Measurements from ENCODE around the gene CTXN1. TPM values are rescaled to one million over a fixed set of nuclear protein-coding genes. Genes with fewer than 3 reads are reported as not detected.

Gene CTXN1
- total and polyA plus RNA-seq, 4 donors: 4.3 to 182 (median 87.7) TPM

DNA sequence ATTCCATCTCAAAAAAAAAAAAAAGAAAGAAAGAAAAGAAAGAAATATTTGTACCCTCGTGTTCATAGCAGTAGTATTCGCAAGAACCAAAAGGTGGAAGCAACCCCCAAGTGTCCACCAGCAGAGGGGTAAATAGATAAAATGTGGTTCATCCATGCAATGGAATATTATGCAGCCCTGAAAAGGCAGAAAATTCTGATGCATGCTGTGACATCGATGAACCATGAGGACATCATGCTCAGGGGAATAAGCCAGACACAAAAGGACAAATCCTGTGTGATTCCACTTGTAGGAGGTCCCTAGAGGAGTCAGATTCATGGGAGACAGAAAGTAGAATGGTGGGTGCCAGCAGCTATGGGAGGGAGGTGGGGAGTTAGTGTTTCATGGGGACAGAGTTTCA, 44.0 kb downstream of the CTXN1 start:
- 94% methylated on average over 3 of the region's 3 CpGs for whole genome bisulfite sequencing (ENCODE audit: insufficient coverage)
- no peaks in the 10 kb centered on the region for H3K4me1 ChIP-seq (ENCODE audit: control insufficient read depth, insufficient read depth, low read length)
- H3K27me3 ChIP-seq (ENCODE audit: control insufficient read depth, insufficient read depth, low read length): no peaks in the 10 kb centered on the region
- no peaks in the 10 kb centered on the region for H3K36me3 ChIP-seq (ENCODE audit: control insufficient read depth, insufficient read depth, low read length)
- no peak overlapping the region for H3K27ac ChIP-seq (ENCODE audit: low read depth, low read length)
- no peak for DNase-seq (ENCODE audit: low read depth in 4 of 6, low spot score in 6 of 6)
- H3K9me3 ChIP-seq (ENCODE audit: control insufficient read depth, insufficient read depth, low read length): no peaks in the 10 kb centered on the region
- H3K4me3 ChIP-seq (ENCODE audit: low read depth, low read length): no peak overlapping the region

DNA sequence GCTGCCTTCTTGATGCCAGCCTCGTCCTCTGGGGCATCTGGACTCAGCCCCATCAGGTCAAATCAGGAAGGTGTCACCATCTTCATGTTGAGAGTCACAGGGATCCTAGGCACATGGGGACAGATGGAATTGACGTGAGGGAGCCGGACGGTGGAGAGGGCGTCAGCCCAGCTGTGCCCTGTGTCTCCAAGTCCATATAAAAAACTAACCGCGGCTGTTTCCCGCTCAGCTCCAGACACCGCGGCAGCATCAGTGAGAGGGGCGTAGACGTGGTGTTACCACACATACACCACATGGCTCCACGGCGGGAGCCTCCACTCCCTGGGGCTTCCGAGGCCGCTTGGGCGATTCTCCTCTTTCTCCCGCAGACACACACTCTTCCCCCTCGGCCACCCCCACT, 46.1 kb downstream of the CTXN1 start:
- 78% methylated on average over 8 of the region's 19 CpGs for WGBS (ENCODE audit: insufficient coverage)
- Histone ChIP-seq H3K4me1 (ENCODE audit: control insufficient read depth, insufficient read depth, low read length) (peaks cover 2% of the 10 kb centered on the region), H3K4me3 (ENCODE audit: low read depth, low read length) (no peak overlapping the region), H3K27ac (ENCODE audit: low read depth, low read length) (no peak overlapping the region), H3K27me3 (ENCODE audit: control insufficient read depth, insufficient read depth, low read length) (no peaks in the 10 kb centered on the region), H3K36me3 (ENCODE audit: control insufficient read depth, insufficient read depth, low read length) (no peaks in the 10 kb centered on the region), H3K9me3 (ENCODE audit: control insufficient read depth, insufficient read depth, low read length) (no peaks in the 10 kb centered on the region)
- DNase-seq (ENCODE audit: low read depth in 4 of 6, low spot score in 6 of 6): no peak

DNA sequence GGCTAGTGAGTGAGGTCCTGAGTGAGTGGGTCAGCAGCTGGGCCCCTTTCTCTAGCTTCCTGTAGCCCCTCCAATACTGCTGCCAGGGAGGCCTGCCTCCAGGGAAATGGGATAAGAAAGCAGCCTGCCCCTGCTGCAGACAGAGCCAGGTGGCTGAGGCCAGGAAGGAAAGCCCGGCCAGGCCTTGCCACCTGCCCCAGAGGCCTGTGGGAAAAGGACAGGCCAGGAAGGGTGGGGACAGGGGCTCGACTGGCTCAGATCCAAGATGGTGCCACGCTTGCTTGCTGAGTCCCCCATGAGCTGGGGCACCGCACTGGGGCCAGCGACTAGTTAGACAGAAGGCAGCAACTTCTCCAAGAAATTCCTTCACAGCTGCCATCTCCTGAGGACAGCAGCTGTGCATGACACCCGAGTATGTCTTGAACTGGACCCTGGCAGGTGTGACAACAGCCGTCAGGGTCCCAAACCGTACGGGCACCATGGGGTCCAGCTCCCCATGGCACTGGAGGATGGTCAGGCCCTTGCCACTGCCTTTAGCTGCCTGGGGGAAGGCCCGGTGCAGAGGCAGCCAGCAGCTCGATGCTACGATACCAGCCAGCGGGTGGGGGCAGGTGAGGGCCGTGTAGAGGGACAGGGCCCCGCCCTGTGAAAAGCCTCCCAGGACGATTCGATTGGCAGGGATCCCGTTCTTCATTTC, 46.7 kb downstream of the CTXN1 start:
- no peak overlapping the region for H3K27ac ChIP-seq (ENCODE audit: low read depth, low read length)
- H3K4me1 ChIP-seq (ENCODE audit: control insufficient read depth, insufficient read depth, low read length): peaks cover 8% of the 10 kb centered on the region
- DNase-seq (ENCODE audit: low read depth in 4 of 6, low spot score in 6 of 6): no peak
- no peaks in the 10 kb centered on the region for H3K27me3 ChIP-seq (ENCODE audit: control insufficient read depth, insufficient read depth, low read length)
- H3K36me3 ChIP-seq (ENCODE audit: control insufficient read depth, insufficient read depth, low read length): no peaks in the 10 kb centered on the region
- no peaks in the 10 kb centered on the region for H3K9me3 ChIP-seq (ENCODE audit: control insufficient read depth, insufficient read depth, low read length)
- no peak overlapping the region for H3K4me3 ChIP-seq (ENCODE audit: low read depth, low read length)
- 80% methylated on average over 17 of the region's 18 CpGs for WGBS (ENCODE audit: insufficient coverage)

DNA sequence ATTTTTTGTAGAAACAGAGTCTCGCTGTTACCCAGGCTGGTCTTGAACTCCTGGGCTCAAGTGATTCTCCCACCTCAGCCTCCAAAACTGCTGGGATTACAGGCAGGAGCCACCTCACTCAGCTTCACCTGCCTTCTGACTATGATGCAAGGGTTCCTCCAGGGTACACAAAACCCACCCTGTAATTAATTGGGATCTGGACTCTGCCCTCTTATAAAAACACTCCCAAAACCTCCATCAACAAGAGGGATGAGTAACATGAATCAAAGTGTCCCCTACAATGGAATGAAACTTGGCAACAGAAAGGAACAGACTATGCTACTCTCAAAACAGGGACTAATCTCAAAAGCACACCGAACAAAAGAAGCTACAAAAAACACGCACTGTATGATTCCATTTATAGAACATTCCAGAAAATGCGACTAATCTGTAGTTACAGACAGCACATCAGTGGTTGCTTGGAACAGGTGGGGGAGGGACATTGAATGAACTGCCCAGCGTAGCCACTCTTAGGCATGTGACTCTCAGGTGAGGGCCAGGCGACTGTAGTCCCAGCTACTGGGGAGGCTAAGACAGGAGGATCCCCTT, 48.6 kb downstream of the CTXN1 start:
- Histone ChIP-seq H3K36me3 (ENCODE audit: control insufficient read depth, insufficient read depth, low read length) (peaks cover 10% of the 10 kb centered on the region), H3K27me3 (ENCODE audit: control insufficient read depth, insufficient read depth, low read length) (peaks cover 6% of the 10 kb centered on the region), H3K27ac (ENCODE audit: low read depth, low read length) (no peak overlapping the region), H3K4me1 (ENCODE audit: control insufficient read depth, insufficient read depth, low read length) (peaks cover 24% of the 10 kb centered on the region), H3K4me3 (ENCODE audit: low read depth, low read length) (no peak overlapping the region), H3K9me3 (ENCODE audit: control insufficient read depth, insufficient read depth, low read length) (no peaks in the 10 kb centered on the region)
- no peak for DNase-seq (ENCODE audit: low read depth in 4 of 6, low spot score in 6 of 6)
- WGBS (ENCODE audit: insufficient coverage): 100% methylated on average over 3 of the region's 6 CpGs

- H3K4me1 ChIP-seq (ENCODE audit: control insufficient read depth, insufficient read depth, low read length): peaks cover 44% of the 10 kb centered on the region
- 51% methylated on average over 8 of the region's 12 CpGs for WGBS (ENCODE audit: insufficient coverage)
These were observed 51.0 kb downstream of the CTXN1 start for GRCh38 chr19:7874897-7875273.

More at GRCh38 chr19:7874897-7875273, 51.0 kb downstream of the CTXN1 start:
- H3K27me3 ChIP-seq (ENCODE audit: control insufficient read depth, insufficient read depth, low read length): peaks cover 6% of the 10 kb centered on the region
- no peak for DNase-seq (ENCODE audit: low read depth in 4 of 6, low spot score in 6 of 6)
- H3K36me3 ChIP-seq (ENCODE audit: control insufficient read depth, insufficient read depth, low read length): peaks cover 29% of the 10 kb centered on the region
- no peaks in the 10 kb centered on the region for H3K9me3 ChIP-seq (ENCODE audit: control insufficient read depth, insufficient read depth, low read length)
- H3K27ac ChIP-seq (ENCODE audit: low read depth, low read length): no peak overlapping the region
- H3K4me3 ChIP-seq (ENCODE audit: low read depth, low read length): peak overlapping the region; percentile 52

Other genes starting within 250 kb of the CTXN1 start
- 1 to 10 TPM in 1 of 2 donors, not detected in 1; 1.7 TPM for gene MCEMP1, start 249.0 kb downstream of the CTXN1 start, total RNA-seq
- gene MCEMP1, start 249.0 kb downstream of the CTXN1 start, polyA plus RNA-seq (ENCODE audit: insufficient read length in 2 of 2): under 1 TPM in 1 of 2 donors, not detected in 1; 0.41 TPM
- 100 to 1,000 TPM in 1 of 2 donors, 10 to 100 TPM in 1; 24.5 to 165 TPM for gene TRAPPC5, start 245.3 kb downstream of the CTXN1 start, total RNA-seq
- gene TRAPPC5, start 245.3 kb downstream of the CTXN1 start, polyA plus RNA-seq (ENCODE audit: insufficient read length in 2 of 2): 10 to 100 TPM; 95.8 to 98.4 TPM
- under 1 TPM; 0.50 to 0.59 TPM for gene FCER2, start 224.0 kb downstream of the CTXN1 start, total RNA-seq
- gene FCER2, start 224.0 kb downstream of the CTXN1 start, polyA plus RNA-seq (ENCODE audit: insufficient read length in 2 of 2): under 1 TPM in 1 of 2 donors, not detected in 1; 0.27 TPM
- gene CLEC4G, start 194.0 kb downstream of the CTXN1 start, total RNA-seq: under 1 TPM; 0.17 to 0.50 TPM
- gene CLEC4G, start 194.0 kb downstream of the CTXN1 start, polyA plus RNA-seq (ENCODE audit: insufficient read length in 2 of 2): 1 to 10 TPM; 1.5 to 2.1 TPM
- 1 to 10 TPM; 1.9 to 2.5 TPM for gene CD209, start 178.6 kb downstream of the CTXN1 start, total RNA-seq
- gene CD209, start 178.6 kb downstream of the CTXN1 start, polyA plus RNA-seq (ENCODE audit: insufficient read length in 2 of 2): under 1 TPM; 0.24 to 0.95 TPM
- 1 to 10 TPM in 1 of 2 donors, under 1 TPM in 1; 0.33 to 1.8 TPM for gene CLEC4M, start 162.9 kb downstream of the CTXN1 start, total RNA-seq
- gene CLEC4M, start 162.9 kb downstream of the CTXN1 start, polyA plus RNA-seq (ENCODE audit: insufficient read length in 2 of 2): 1 to 10 TPM in 1 of 2 donors, under 1 TPM in 1; 0.67 to 1.2 TPM
- 10 to 100 TPM; 28.4 to 36.1 TPM for gene EVI5L, start 95.9 kb downstream of the CTXN1 start, total RNA-seq
- 100 to 1,000 TPM in 1 of 2 donors, 10 to 100 TPM in 1; 99.5 to 110 TPM for gene EVI5L, start 95.9 kb downstream of the CTXN1 start, polyA plus RNA-seq (ENCODE audit: insufficient read length in 2 of 2)
- gene PRR36, start 51.7 kb downstream of the CTXN1 start, total RNA-seq: 1 to 10 TPM; 1.9 to 2.4 TPM
- 10 to 100 TPM; 59.4 to 59.7 TPM for gene PRR36, start 51.7 kb downstream of the CTXN1 start, polyA plus RNA-seq (ENCODE audit: insufficient read length in 2 of 2)
- under 1 TPM; 0.40 to 0.66 TPM for gene LRRC8E, start 37.6 kb downstream of the CTXN1 start, total RNA-seq
- under 1 TPM in 1 of 2 donors, not detected in 1; 0.77 TPM for gene LRRC8E, start 37.6 kb downstream of the CTXN1 start, polyA plus RNA-seq (ENCODE audit: insufficient read length in 2 of 2)
- 10 to 100 TPM in 1 of 2 donors, 1 to 10 TPM in 1; 8.1 to 12.7 TPM for gene MAP2K7, start 22.3 kb downstream of the CTXN1 start, total RNA-seq
- gene MAP2K7, start 22.3 kb downstream of the CTXN1 start, polyA plus RNA-seq (ENCODE audit: insufficient read length in 2 of 2): 10 to 100 TPM; 30.6 to 36.8 TPM
- 1 to 10 TPM in 1 of 2 donors, under 1 TPM in 1; 0.59 to 1.5 TPM for gene TGFBR3L, start 11.3 kb downstream of the CTXN1 start, total RNA-seq
- 1 to 10 TPM; 4.3 to 6.1 TPM for gene TGFBR3L, start 11.3 kb downstream of the CTXN1 start, polyA plus RNA-seq (ENCODE audit: insufficient read length in 2 of 2)
- 10 to 100 TPM in 1 of 2 donors, 1 to 10 TPM in 1; 5.7 to 11.0 TPM for gene SNAPC2, start 5.8 kb downstream of the CTXN1 start, total RNA-seq
- 10 to 100 TPM; 21.3 to 27.1 TPM for gene SNAPC2, start 5.8 kb downstream of the CTXN1 start, polyA plus RNA-seq (ENCODE audit: insufficient read length in 2 of 2)
- gene TIMM44, start 17.5 kb upstream of the CTXN1 start, total RNA-seq: 10 to 100 TPM; 25.5 to 47.0 TPM
- 10 to 100 TPM; 65.4 to 74.8 TPM for gene TIMM44, start 17.5 kb upstream of the CTXN1 start, polyA plus RNA-seq (ENCODE audit: insufficient read length in 2 of 2)
- 10 to 100 TPM; 27.2 to 51.0 TPM for gene ELAVL1, start 79.5 kb upstream of the CTXN1 start, total RNA-seq
- gene ELAVL1, start 79.5 kb upstream of the CTXN1 start, polyA plus RNA-seq (ENCODE audit: insufficient read length in 2 of 2): 10 to 100 TPM; 58.6 to 62.9 TPM
- gene CCL25, start 126.6 kb upstream of the CTXN1 start, total RNA-seq: not detected
- under 1 TPM; 0.50 to 0.73 TPM for gene CCL25, start 126.6 kb upstream of the CTXN1 start, polyA plus RNA-seq (ENCODE audit: insufficient read length in 2 of 2)
- gene FBN3, start 223.5 kb upstream of the CTXN1 start, total RNA-seq: 1 to 10 TPM; 7.5 to 9.0 TPM
- 10 to 100 TPM; 20.0 to 31.7 TPM for gene FBN3, start 223.5 kb upstream of the CTXN1 start, polyA plus RNA-seq (ENCODE audit: insufficient read length in 2 of 2)